ENCODE results near the gene ZNF236. TPM values are rescaled to one million over a fixed set of nuclear protein-coding genes. Genes with fewer than 3 reads are reported as not detected.
A peak's percentile ranks its signal among the peaks of the same experiment; 100 is the strongest.

Gene ZNF236
- total and polyA plus RNA-seq, 2 donors (not counting 1 experiment from before 2014, with no cell fraction given): 8.9 to 39.5 TPM

DNA sequence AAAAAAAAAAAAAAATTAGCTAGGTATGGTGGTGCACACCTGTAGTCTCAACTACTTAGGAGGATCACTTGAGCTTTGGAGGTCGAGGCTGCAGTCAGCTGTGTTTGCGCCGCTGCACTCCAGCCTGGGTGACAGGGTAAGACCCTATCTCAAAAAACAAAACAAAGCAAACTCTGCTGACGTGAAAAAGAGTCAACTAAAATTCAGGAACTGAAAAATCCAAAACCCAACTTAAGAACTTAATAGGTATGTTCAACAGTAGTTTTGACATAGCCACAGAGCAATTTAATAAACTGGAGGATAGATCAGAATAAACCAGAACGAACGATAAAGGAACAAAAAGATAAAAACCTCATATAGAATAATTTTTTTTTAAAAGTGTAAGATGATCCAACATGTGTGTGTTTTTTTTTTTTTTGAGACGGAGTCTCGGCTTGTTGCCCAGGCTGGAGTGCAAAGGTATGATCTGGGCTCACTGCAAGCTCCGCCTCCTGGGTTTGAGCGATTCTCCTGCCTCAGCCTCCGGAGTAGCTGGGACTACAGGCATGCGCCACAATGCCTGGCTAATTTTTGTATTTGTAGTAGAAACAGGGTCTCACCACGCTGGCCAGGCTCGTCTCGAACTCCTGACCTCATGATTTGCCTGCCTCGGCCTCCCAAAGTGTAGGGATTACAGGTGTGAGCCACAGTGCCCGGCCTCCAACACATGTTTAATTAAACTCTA, 4.3 kb upstream of the ZNF236 start:
- peak overlapping the region; percentile 23 for H3K4me3 Mint-ChIP-seq
- H3K27me3 Mint-ChIP-seq: no peaks in the 10 kb centered on the region
- Histone ChIP-seq H3K27me3 (replicated peaks in 1 of 4; ENCODE audit: control extremely low read depth in 1 of 4, control insufficient read depth in 3 of 4, insufficient read depth in 4 of 4, low read length in 3 of 4) (no peaks in the 10 kb centered on the region), H3K27ac (ENCODE audit: low read length in 2 of 2) (no peak overlapping the region), H3K4me2 (replicated peaks; ENCODE audit: low read depth, low read length, poor library complexity, severe bottlenecking) (no peak overlapping the region), H2AFZ (ENCODE audit: insufficient read depth, low read depth, low read length, poor library complexity, severe bottlenecking) (no peak overlapping the region), H3K9me3 (ENCODE audit: control extremely low read depth in 1 of 3, control insufficient read depth in 2 of 3, insufficient read depth in 1 of 3, low read length in 2 of 3) (no peaks in the 10 kb centered on the region), H3K4me1 (ENCODE audit: control insufficient read depth in 2 of 2, insufficient read depth in 2 of 2, low read length in 2 of 2) (peaks cover 8 to 19% of the 10 kb centered on the region in 2 donors), H3K9ac (ENCODE audit: low read length) (no peak overlapping the region), H3K4me3 (ENCODE audit: control extremely low read depth in 1 of 5, extremely low read depth in 1 of 5, insufficient read depth in 1 of 5, low read depth in 2 of 5, low read length in 4 of 5) (no peak overlapping the region), H3K79me2 (ENCODE audit: control insufficient read depth, insufficient read depth, low read length) (peaks cover 50% of the 10 kb centered on the region), H4K20me1 (ENCODE audit: control insufficient read depth, insufficient read depth, low read length, poor library complexity, severe bottlenecking) (peaks cover 5% of the 10 kb centered on the region), H3K36me3 (replicated peaks in 1 of 2; ENCODE audit: control extremely low read depth in 1 of 2, control insufficient read depth in 1 of 2, extremely low read depth in 1 of 2, insufficient read depth in 2 of 2, low read length in 1 of 2) (peaks cover 0 to 4% of the 10 kb centered on the region in 2 experiments)
- peak overlapping the region; percentile 11 for H3K27ac Mint-ChIP-seq
- intact Hi-C loops (cut with micrococcal nuclease): no loop called here
- TF ChIP-seq EZH2 (IDR thresholded peaks at IDR 0.05; ENCODE audit: borderline replicate concordance, insufficient read depth, low read depth, low read length, poor library complexity, severe bottlenecking): no peak
- TF ChIP-seq, protein P1, sequence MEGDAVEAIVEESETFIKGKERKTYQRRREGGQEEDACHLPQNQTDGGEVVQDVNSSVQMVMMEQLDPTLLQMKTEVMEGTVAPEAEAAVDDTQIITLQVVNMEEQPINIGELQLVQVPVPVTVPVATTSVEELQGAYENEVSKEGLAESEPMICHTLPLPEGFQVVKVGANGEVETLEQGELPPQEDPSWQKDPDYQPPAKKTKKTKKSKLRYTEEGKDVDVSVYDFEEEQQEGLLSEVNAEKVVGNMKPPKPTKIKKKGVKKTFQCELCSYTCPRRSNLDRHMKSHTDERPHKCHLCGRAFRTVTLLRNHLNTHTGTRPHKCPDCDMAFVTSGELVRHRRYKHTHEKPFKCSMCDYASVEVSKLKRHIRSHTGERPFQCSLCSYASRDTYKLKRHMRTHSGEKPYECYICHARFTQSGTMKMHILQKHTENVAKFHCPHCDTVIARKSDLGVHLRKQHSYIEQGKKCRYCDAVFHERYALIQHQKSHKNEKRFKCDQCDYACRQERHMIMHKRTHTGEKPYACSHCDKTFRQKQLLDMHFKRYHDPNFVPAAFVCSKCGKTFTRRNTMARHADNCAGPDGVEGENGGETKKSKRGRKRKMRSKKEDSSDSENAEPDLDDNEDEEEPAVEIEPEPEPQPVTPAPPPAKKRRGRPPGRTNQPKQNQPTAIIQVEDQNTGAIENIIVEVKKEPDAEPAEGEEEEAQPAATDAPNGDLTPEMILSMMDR (IDR thresholded peaks at IDR 0.05): no peak
- DNase-seq: no peak
- no peak for ATAC-seq (ENCODE audit: low read depth)
- ChIA-PET CTCF (interaction anchor here (6.3 kb wide), 1 partner anchor 15 kb away, joined by 61 read pairs; no protein-coding TSS in a partner anchor), POLR2A (no interaction called here)
- peaks cover 34% of the 10 kb centered on the region for H3K4me1 Mint-ChIP-seq
- H3K9me3 Mint-ChIP-seq (ENCODE audit: insufficient read depth): no peaks in the 10 kb centered on the region
- 100% methylated on average over 8 of the region's 17 CpGs for WGBS (ENCODE audit: insufficient coverage)
